ENCODE data around the gene MAPK1.

Gene MAPK1

DNA sequence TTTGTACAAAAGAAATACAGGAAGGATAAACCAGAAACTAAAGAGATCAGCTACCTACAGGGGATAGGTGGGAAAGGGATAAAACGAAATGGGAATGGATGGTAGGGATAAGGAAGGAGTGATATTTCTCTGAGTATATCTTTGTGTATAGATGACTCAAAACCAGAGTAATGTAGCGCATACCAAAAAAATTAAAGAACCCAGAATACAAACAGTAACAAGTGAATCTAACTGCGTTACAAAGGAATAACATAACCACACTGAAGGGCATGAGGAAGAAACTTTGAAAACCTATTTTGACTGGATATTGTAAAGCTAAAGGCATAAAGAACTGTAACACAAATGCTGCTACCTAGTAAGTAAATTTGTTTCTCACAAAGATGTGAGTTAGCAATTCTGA is 37.9 kb downstream of the MAPK1 start:
- H3K79me2 ChIP-seq (ENCODE audit: insufficient read depth, low read length), result peaks cover 89% of the 10 kb centered on the region
- H3K4me2 ChIP-seq (ENCODE audit: low read depth, low read length, poor library complexity, severe bottlenecking), result no peak overlapping the region
- H4K20me1 ChIP-seq (ENCODE audit: low read depth, low read length), result no peaks in the 10 kb centered on the region

DNA sequence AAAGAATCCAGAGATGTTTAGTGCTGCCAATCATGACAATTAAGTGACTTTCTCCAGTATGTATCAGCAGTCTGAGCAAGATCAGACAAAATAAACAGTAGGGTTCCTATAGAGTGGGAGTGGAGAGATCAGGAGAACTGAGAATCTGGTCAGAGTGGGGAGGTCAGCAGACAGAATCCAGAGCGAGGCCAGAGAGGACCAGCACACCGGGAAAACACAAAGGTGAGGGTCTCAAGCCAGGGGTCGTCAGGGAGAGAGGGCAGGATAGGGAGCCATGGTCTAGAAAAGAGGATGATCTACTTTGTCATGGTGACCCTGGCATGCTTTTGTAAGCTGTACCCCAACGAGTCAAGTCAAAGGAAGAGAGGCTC is 39.2 kb downstream of the MAPK1 start:
- H2AFZ ChIP-seq (ENCODE audit: low read depth, low read length, severe bottlenecking), result no peak overlapping the region
- no peaks in the 10 kb centered on the region for H3K9me2 ChIP-seq (replicated peaks; ENCODE audit: insufficient read depth, low read length)
- H3K4me2 ChIP-seq (ENCODE audit: low read depth, low read length, poor library complexity, severe bottlenecking), result no peak overlapping the region
- TF ChIP-seq, protein P1, sequence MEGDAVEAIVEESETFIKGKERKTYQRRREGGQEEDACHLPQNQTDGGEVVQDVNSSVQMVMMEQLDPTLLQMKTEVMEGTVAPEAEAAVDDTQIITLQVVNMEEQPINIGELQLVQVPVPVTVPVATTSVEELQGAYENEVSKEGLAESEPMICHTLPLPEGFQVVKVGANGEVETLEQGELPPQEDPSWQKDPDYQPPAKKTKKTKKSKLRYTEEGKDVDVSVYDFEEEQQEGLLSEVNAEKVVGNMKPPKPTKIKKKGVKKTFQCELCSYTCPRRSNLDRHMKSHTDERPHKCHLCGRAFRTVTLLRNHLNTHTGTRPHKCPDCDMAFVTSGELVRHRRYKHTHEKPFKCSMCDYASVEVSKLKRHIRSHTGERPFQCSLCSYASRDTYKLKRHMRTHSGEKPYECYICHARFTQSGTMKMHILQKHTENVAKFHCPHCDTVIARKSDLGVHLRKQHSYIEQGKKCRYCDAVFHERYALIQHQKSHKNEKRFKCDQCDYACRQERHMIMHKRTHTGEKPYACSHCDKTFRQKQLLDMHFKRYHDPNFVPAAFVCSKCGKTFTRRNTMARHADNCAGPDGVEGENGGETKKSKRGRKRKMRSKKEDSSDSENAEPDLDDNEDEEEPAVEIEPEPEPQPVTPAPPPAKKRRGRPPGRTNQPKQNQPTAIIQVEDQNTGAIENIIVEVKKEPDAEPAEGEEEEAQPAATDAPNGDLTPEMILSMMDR (IDR thresholded peaks at IDR 0.05; ENCODE audit: insufficient read depth, low read length, poor library complexity, severe bottlenecking), result no peak
- no peaks in the 10 kb centered on the region for H3K27me3 ChIP-seq (ENCODE audit: low read length)
- no peaks in the 10 kb centered on the region for H3K36me3 ChIP-seq (ENCODE audit: low read length)
- no peak overlapping the region for H3K4me3 ChIP-seq (ENCODE audit: insufficient read depth, low read length, poor library complexity, severe bottlenecking)
- H3K27ac ChIP-seq (ENCODE audit: low read depth, low read length), result no peak overlapping the region
- peaks cover 95% of the 10 kb centered on the region for H3K79me2 ChIP-seq (ENCODE audit: insufficient read depth, low read length)
- no peaks in the 10 kb centered on the region for H3K9me3 ChIP-seq (ENCODE audit: insufficient read depth, low read length)
- H4K20me1 ChIP-seq (ENCODE audit: low read depth, low read length), result no peaks in the 10 kb centered on the region
- H3F3A ChIP-seq (ENCODE audit: insufficient read depth), result no peaks in the 10 kb centered on the region
- no peak overlapping the region for H3K9ac ChIP-seq (ENCODE audit: low read length)

More for the DNA sequence above, 37.9 kb downstream of the MAPK1 start:
- TF ChIP-seq, protein P1 (IDR thresholded peaks at IDR 0.05; ENCODE audit: insufficient read depth, low read length, poor library complexity, severe bottlenecking), result no peak
- TF ChIP-seq EZH2phosphoT487 (conservative IDR thresholded peaks at IDR 0.05; ENCODE audit: low read length), result no peak
- H2AFZ ChIP-seq (ENCODE audit: low read depth, low read length, severe bottlenecking), result no peak overlapping the region
- H3K9me2 ChIP-seq (replicated peaks; ENCODE audit: insufficient read depth, low read length), result no peaks in the 10 kb centered on the region
- H3K4me3 ChIP-seq (ENCODE audit: insufficient read depth, low read length, poor library complexity, severe bottlenecking), result no peak overlapping the region
- H3F3A ChIP-seq (ENCODE audit: insufficient read depth), result no peaks in the 10 kb centered on the region
- no peaks in the 10 kb centered on the region for H3K36me3 ChIP-seq (ENCODE audit: low read length)
- H3K9ac ChIP-seq (ENCODE audit: low read length), result no peak overlapping the region
- H3K9me3 ChIP-seq (ENCODE audit: insufficient read depth, low read length), result no peaks in the 10 kb centered on the region
- no peaks in the 10 kb centered on the region for H3K27me3 ChIP-seq (ENCODE audit: low read length)
- no peak overlapping the region for H3K27ac ChIP-seq (ENCODE audit: low read depth, low read length)

- TF ChIP-seq EZH2phosphoT487 (conservative IDR thresholded peaks at IDR 0.05; ENCODE audit: low read length), result no peak
- TF ChIP-seq, protein P1 (IDR thresholded peaks at IDR 0.05; ENCODE audit: insufficient read depth, low read length, poor library complexity, severe bottlenecking), result no peak
- no peaks in the 10 kb centered on the region for H3K27me3 ChIP-seq (ENCODE audit: low read length)
- no peak overlapping the region for H3K9ac ChIP-seq (ENCODE audit: low read length)
- H4K20me1 ChIP-seq (ENCODE audit: low read depth, low read length), result no peaks in the 10 kb centered on the region
- H3K9me2 ChIP-seq (replicated peaks; ENCODE audit: insufficient read depth, low read length), result no peaks in the 10 kb centered on the region
- H3K4me2 ChIP-seq (ENCODE audit: low read depth, low read length, poor library complexity, severe bottlenecking), result no peak overlapping the region
- peaks cover 91% of the 10 kb centered on the region for H3K79me2 ChIP-seq (ENCODE audit: insufficient read depth, low read length)
- no peaks in the 10 kb centered on the region for H3K9me3 ChIP-seq (ENCODE audit: insufficient read depth, low read length)
- H3K4me3 ChIP-seq (ENCODE audit: insufficient read depth, low read length, poor library complexity, severe bottlenecking), result no peak overlapping the region
- no peaks in the 10 kb centered on the region for H3F3A ChIP-seq (ENCODE audit: insufficient read depth)
- H3K27ac ChIP-seq (ENCODE audit: low read depth, low read length), result no peak overlapping the region
- H2AFZ ChIP-seq (ENCODE audit: low read depth, low read length, severe bottlenecking), result no peak overlapping the region
- no peaks in the 10 kb centered on the region for H3K36me3 ChIP-seq (ENCODE audit: low read length)
These were observed 39.7 kb downstream of the MAPK1 start for GRCh38 chr22:21827628-21828267.
